Kidney (tissue), 14 donors: ENCODE measurements around the gene AKAP6. TPM values are rescaled to one million over a fixed set of nuclear protein-coding genes. Genes with fewer than 3 reads are reported as not detected.

Experiments
- DNase-seq, 5 donors: peaks; one replicate each; pipeline ENCODE4 v3.0.0-alpha.2; 2013 to 2020
- FAIRE-seq: peaks from 2 replicates; lab custom pipeline; 2012; peaks lifted over from hg19 to GRCh38; lab: Jason Lieb, UNC
- H3K27ac ChIP-seq, 2 donors: one replicate each; pipeline ENCODE4 v1.7.0; 2013; ENCODE audit warnings: low read depth in 2 of 2, low read length in 2 of 2, inconsistent platforms in 1 of 2
- H3K27me3 ChIP-seq: one replicate; pipeline ENCODE4 v1.7.1; 2013; ENCODE audit warnings: low read length, inconsistent platforms; ENCODE audit not compliant: control insufficient read depth, insufficient read depth
- H3K36me3 ChIP-seq, 3 donors: one replicate each; pipeline versions ENCODE4 v1.7.0 to v1.7.1; 2013; ENCODE audit warnings: low read length in 3 of 3, control low read depth in 1 of 3, inconsistent platforms in 1 of 3; ENCODE audit not compliant: insufficient read depth in 3 of 3, control insufficient read depth in 2 of 3
- H3K4me1 ChIP-seq, 3 donors: one replicate each; pipeline versions ENCODE4 v1.7.0 to v1.7.1; 2013; ENCODE audit warnings: low read length in 3 of 3, inconsistent platforms in 1 of 3, low read depth in 1 of 3; ENCODE audit not compliant: control insufficient read depth in 2 of 3, insufficient read depth in 2 of 3
- H3K4me3 ChIP-seq, 3 donors: one replicate each; pipeline versions ENCODE4 v1.7.0 to v1.8.1; 2013; ENCODE audit warnings: low read length in 3 of 3, control low read depth in 1 of 3, inconsistent platforms in 1 of 3
- H3K9ac ChIP-seq, 3 donors: one replicate each; pipeline versions ENCODE4 v1.7.0 to v1.7.1; 2013; ENCODE audit warnings: low read length in 3 of 3, control low read depth in 1 of 3, inconsistent platforms in 1 of 3
- H3K9me3 ChIP-seq, 3 donors: one replicate each; pipeline versions ENCODE4 v1.7.0 to v1.7.1; 2013; ENCODE audit warnings: low read length in 3 of 3, control low read depth in 1 of 3, inconsistent platforms in 1 of 3; ENCODE audit not compliant: control insufficient read depth in 2 of 3, insufficient read depth in 1 of 3
- CTCF ChIP-seq: IDR thresholded peaks from 3 replicates; pipeline ENCODE4 v1.5.1; 2012; ENCODE audit warnings: mild to moderate bottlenecking, moderate library complexity, borderline replicate concordance; ENCODE audit not compliant: insufficient read depth; ENCODE audit errors: extremely low read depth
- intact Hi-C: fragments of 100-400 bp; cut with DNase I; formaldehyde crosslinking; loops from one replicate; pipeline ENCODE4 v1.11.1; 2022
- polyA plus RNA-seq: library from polyadenylated mRNA; stranded (reverse); fragments of 350-450 nt; fragmentation: Illumina TruSeq; extraction: RNeasy Lipid Tissue Mini Kit (QIAGEN cat#74804); gene quantifications from one replicate; pipeline ENCODE4 v1.2.3, GENCODE V29; 2014; ENCODE audit warnings: low read depth, low replicate concordance; ENCODE audit not compliant: insufficient read depth
- total RNA-seq: library from RNA; stranded (reverse); fragmentation: NEBNext Ultra II Directional; extraction: Animal tissue kit (Norgen Biotek cat#: 25700); gene quantifications from one replicate; pipeline ENCODE4 v1.2.1, GENCODE V29; 2021
- donor health status: control.
- donor health status: control.
- donor health status: control.
- donor health status: control.
- donor health status: control.
- donor health status: DM: yes; HTN: yes; CAD: no.
- donor health status: Normal renal cell carcinoma (clear cell type).

Gene AKAP6
- total and polyA plus RNA-seq, 2 donors from 2014 or later: 0.92 to 10.5 TPM

- Histone ChIP-seq H3K27me3 (no peaks in the 10 kb centered on the region), H3K4me1 (no peaks in the 10 kb centered on the region), H3K9ac (no peak overlapping the region), H3K27ac (no peak overlapping the region), H3K36me3 (no peaks in the 10 kb centered on the region), H3K9me3 (peaks cover 0 to 7% (median 0%) of the 10 kb centered on the region in 3 donors), H3K4me3 (no peak overlapping the region)
- DNase-seq: no peak
- intact Hi-C loops: no loop called here
- no peak for FAIRE-seq
- no peak for TF ChIP-seq CTCF
Measured at GRCh38 chr14:32883188-32883587, 554.1 kb downstream of the AKAP6 start.

Other genes starting within 250 kb of the AKAP6 start
- gene RNU6-7, start 127.3 kb upstream of the AKAP6 start, total RNA-seq: not detected
- not detected for gene RNU6-7, start 127.3 kb upstream of the AKAP6 start, polyA plus RNA-seq
- not detected for gene RNU6-8, start 126.0 kb upstream of the AKAP6 start, total RNA-seq
- not detected for gene RNU6-8, start 126.0 kb upstream of the AKAP6 start, polyA plus RNA-seq